A673 (cell line): ENCODE measurements around the gene ALOX15. TPM values are rescaled to one million over a fixed set of nuclear protein-coding genes. Genes with fewer than 3 reads are reported as not detected.

ENCODE experiments used
- BruUV-seq: library from RNA; stranded (reverse); fragments of 400-500 nt; replicated peaks from 2 replicates; lab custom pipeline; 2021; lab: Mats Ljungman, UMichigan
- CTCF ChIA-PET: fragments of 300-600 bp; sonication (Branson Sonifier 250); formaldehyde crosslinking; loops from one replicate; lab custom pipeline; 2022; ENCODE audit warnings: antibody characterized with exemption; lab: Charles Lee
- POLR2A ChIA-PET: fragments of 300-600 bp; sonication (Branson Sonifier 250); formaldehyde crosslinking; loops from one replicate; lab custom pipeline; 2022; ENCODE audit warnings: antibody characterized with exemption; ENCODE audit not compliant: low non-redundant PET; lab: Charles Lee
- DNase-seq: peaks from one replicate; pipeline ENCODE4 v3.0.0-alpha.2; 2015; ENCODE audit warnings: low spot score
- H3K27ac ChIP-seq: fragments of 200-600 bp; sonication (generic); 2 replicates; pipeline ENCODE4 v1.5.1; 2016; ENCODE audit warnings: mixed run types, low read depth, mild to moderate bottlenecking, mixed read lengths, antibody characterized with exemption, low read length; ENCODE audit not compliant: poor library complexity, severe bottlenecking
- H3K27me3 ChIP-seq: fragments of 200-600 bp; sonication (generic); replicated peaks from 2 replicates; pipeline ENCODE4 v1.6.1; 2017; ENCODE audit warnings: mixed run types, low read depth, mild to moderate bottlenecking, mixed read lengths, antibody characterized with exemption, low read length; ENCODE audit not compliant: insufficient read depth, poor library complexity
- H3K36me3 ChIP-seq: fragments of 200-600 bp; sonication (generic); 2 replicates; pipeline ENCODE4 v1.6.1; 2016; ENCODE audit warnings: mixed run types, mild to moderate bottlenecking, mixed read lengths, antibody characterized with exemption, low read length; ENCODE audit not compliant: insufficient read depth, poor library complexity, severe bottlenecking
- H3K4me1 ChIP-seq: fragments of 200-600 bp; sonication (generic); 2 replicates; pipeline ENCODE4 v1.6.1; 2017; ENCODE audit warnings: mixed run types, mild to moderate bottlenecking, mixed read lengths, antibody characterized with exemption, low read length; ENCODE audit not compliant: insufficient read depth, poor library complexity, severe bottlenecking
- H3K4me3 ChIP-seq: fragments of 200-600 bp; sonication (generic); 2 replicates; pipeline ENCODE4 v1.5.1; 2016; ENCODE audit warnings: low read depth, mixed run types, mild to moderate bottlenecking, mixed read lengths, low read length; ENCODE audit not compliant: poor library complexity, severe bottlenecking
- H3K9me3 ChIP-seq: fragments of 200-600 bp; sonication (generic); 2 replicates; pipeline ENCODE4 v1.6.1; 2016; ENCODE audit warnings: mixed run types, low read depth, mild to moderate bottlenecking, mixed read lengths, antibody characterized with exemption, low read length; ENCODE audit not compliant: poor library complexity, severe bottlenecking
- EZH2 ChIP-seq: fragments of 200-600 bp; sonication (generic); IDR thresholded peaks from 2 replicates; pipeline ENCODE4 v1.6.1; 2017; ENCODE audit warnings: borderline replicate concordance, low read depth, mild to moderate bottlenecking, mixed read lengths, antibody characterized with exemption, low read length; ENCODE audit not compliant: poor library complexity, severe bottlenecking
- intact Hi-C: fragments of 100-400 bp; cut with micrococcal nuclease; formaldehyde crosslinking; loops from one replicate; pipeline ENCODE4 v1.10.0; 2022; ENCODE audit not compliant: unreplicated experiment
- total RNA-seq: library from RNA; stranded (reverse); gene quantifications from 2 replicates; pipeline ENCODE4 v1.2.3, GENCODE V29; 2021
- TF ChIP-seq, protein P1 (sequence below): fragments of 300-800, 200-600 bp; sonication (generic); conservative IDR thresholded peaks from 2 replicates; pipeline ENCODE4 v1.5.1; 2017; ENCODE audit warnings: low read depth, mild to moderate bottlenecking, antibody characterized with exemption, low read length, moderate library complexity, mixed read lengths

The ALOX15 gene
- total RNA-seq, 1 experiment from 2014 or later = not detected

DNA sequence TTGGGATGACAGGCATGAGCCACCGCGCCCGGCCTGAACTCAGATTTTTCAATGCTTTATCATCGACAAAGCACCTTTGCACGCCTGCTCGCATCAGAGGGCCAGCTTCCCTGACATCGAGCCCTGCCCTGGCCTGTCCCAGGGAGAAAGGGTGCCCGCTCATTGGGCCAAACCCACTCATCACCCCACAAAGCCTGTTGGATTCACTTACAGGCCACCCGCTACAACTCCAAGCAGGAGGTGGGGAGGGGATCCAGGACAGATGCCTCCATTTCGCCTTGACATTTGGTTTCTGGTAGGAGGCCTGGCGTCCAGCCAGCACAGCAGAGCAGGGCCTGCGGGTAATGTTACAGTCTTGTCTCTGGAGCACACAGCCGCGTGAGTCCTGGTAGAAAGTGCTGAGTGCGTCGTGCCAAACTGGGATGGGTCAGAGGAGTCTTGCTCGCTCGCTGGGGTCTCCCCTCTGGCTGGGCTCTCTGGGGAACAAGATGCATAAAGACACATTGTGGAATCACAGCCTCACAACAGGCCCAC, 37.3 kb downstream of the ALOX15 start:
- BruUV-seq = no TSS peak
- CTCF ChIA-PET = no interaction called here
- TF ChIP-seq, protein P1, sequence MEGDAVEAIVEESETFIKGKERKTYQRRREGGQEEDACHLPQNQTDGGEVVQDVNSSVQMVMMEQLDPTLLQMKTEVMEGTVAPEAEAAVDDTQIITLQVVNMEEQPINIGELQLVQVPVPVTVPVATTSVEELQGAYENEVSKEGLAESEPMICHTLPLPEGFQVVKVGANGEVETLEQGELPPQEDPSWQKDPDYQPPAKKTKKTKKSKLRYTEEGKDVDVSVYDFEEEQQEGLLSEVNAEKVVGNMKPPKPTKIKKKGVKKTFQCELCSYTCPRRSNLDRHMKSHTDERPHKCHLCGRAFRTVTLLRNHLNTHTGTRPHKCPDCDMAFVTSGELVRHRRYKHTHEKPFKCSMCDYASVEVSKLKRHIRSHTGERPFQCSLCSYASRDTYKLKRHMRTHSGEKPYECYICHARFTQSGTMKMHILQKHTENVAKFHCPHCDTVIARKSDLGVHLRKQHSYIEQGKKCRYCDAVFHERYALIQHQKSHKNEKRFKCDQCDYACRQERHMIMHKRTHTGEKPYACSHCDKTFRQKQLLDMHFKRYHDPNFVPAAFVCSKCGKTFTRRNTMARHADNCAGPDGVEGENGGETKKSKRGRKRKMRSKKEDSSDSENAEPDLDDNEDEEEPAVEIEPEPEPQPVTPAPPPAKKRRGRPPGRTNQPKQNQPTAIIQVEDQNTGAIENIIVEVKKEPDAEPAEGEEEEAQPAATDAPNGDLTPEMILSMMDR = no peak
- TF ChIP-seq EZH2 = no peak
- peak; percentile 79 for DNase-seq
- H3K9me3 ChIP-seq = no peaks in the 10 kb centered on the region
- no peak overlapping the region for H3K27ac ChIP-seq
- H3K27me3 ChIP-seq = no peaks in the 10 kb centered on the region
- H3K4me3 ChIP-seq = no peak overlapping the region
- no peaks in the 10 kb centered on the region for H3K36me3 ChIP-seq
- intact Hi-C loops = no loop called here
- H3K4me1 ChIP-seq = peaks cover 17% of the 10 kb centered on the region
- POLR2A ChIA-PET = no interaction called here

DNA sequence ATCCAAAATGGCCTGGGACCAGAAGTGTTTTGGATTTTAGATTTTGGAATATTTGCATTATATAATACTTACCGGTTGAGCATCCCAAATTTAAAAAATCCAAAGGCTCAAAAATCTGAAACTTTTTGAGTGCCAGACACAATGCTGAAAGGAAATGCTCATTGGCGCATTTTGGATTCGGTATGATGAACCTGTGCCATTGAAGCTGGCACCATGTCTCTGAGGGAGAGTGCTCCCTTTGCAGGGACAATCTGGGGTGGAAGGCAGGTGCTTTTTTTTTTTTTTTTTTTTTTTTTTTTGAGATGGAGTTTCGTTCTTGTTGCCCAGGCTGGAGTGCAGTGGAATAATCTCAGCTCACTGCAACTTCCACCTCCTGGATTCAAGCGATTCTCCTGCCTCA, 39.4 kb downstream of the ALOX15 start:
- Histone ChIP-seq H3K9me3 (no peaks in the 10 kb centered on the region), H3K4me1 (peaks cover 9% of the 10 kb centered on the region), H3K27ac (no peak overlapping the region), H3K36me3 (no peaks in the 10 kb centered on the region), H3K27me3 (no peaks in the 10 kb centered on the region), H3K4me3 (no peak overlapping the region)
- intact Hi-C loops = no loop called here
- no TSS peak for BruUV-seq
- ChIA-PET POLR2A (no interaction called here), CTCF (no interaction called here)
- TF ChIP-seq, protein P1 = no peak
- TF ChIP-seq EZH2 = no peak
- DNase-seq = no peak

DNA sequence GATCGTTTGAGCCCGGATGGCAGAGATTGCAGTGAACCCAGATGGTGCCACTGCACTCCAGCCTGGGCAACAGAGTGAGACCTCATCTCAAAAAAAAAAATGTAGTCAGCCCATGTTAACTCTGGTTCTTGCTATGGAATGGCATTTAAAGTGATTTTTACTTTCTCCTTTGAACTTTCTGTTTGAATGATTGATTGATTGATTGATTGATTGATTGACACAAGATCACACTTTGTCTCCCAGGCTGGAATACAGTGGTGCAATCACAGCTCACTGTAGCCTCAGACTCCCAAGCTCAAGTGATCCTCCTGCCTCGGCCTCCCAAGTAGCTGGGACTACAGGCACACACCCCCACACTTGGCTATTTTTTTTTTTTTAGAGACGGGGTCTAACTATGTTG, 40.2 kb downstream of the ALOX15 start:
- TF ChIP-seq EZH2 = no peak
- TF ChIP-seq, protein P1 = no peak
- no peaks in the 10 kb centered on the region for H3K9me3 ChIP-seq
- CTCF ChIA-PET = interaction anchor here (0.7 kb wide), 1 partner anchor 9 kb away, joined by 3 read pairs; no protein-coding TSS in a partner anchor
- H3K4me3 ChIP-seq = no peak overlapping the region
- no peaks in the 10 kb centered on the region for H3K36me3 ChIP-seq
- no TSS peak for BruUV-seq
- peaks cover 9% of the 10 kb centered on the region for H3K4me1 ChIP-seq
- no peaks in the 10 kb centered on the region for H3K27me3 ChIP-seq
- no peak overlapping the region for H3K27ac ChIP-seq
- POLR2A ChIA-PET = no interaction called here
- DNase-seq = no peak
- intact Hi-C loops = no loop called here
